AG08396 (cell line): Measurements from ENCODE around the gene RPL11.
"Not testable (repeated sequence)": the region's sequence is repeated elsewhere in the genome, so short reads cannot be mapped to it uniquely, and the experiment has no call there.

ENCODE experiments used
- DNase-seq: peaks from one replicate; pipeline ENCODE4 v3.0.0; 2012; ENCODE audit warnings: low spot score, mixed read lengths

RPL11 gene

GRCh38 chr1:23691499-23692307 lies at the start of gene RPL11:
Gene RPL11 (plus strand): TSS chr1:23691806. CDS start chr1:23691824, 18 bp downstream.
- DNase-seq: peak; percentile 96

- peak; percentile 1 for DNase-seq
Observed at GRCh38 chr1:23643736-23644554, 47.7 kb upstream of the RPL11 start.

GRCh38 chr1:23644555-23644866 lies 47.1 kb upstream of the RPL11 start:
- no peak for DNase-seq

GRCh38 chr1:23645338-23645737 lies 46.3 kb upstream of the RPL11 start:
- DNase-seq: no peak

GRCh38 chr1:23646091-23646490 lies 45.5 kb upstream of the RPL11 start:
- no peak for DNase-seq

- no peak for DNase-seq
Observed at GRCh38 chr1:23646541-23646940, 45.1 kb upstream of the RPL11 start.

GRCh38 chr1:23648576-23648975 lies 43.0 kb upstream of the RPL11 start:
- no peak for DNase-seq

- DNase-seq: not testable (repeated sequence)
Observed at GRCh38 chr1:23649157-23649556, 42.4 kb upstream of the RPL11 start.

- peak; percentile 2 for DNase-seq
Observed at GRCh38 chr1:23650344-23650990, 41.1 kb upstream of the RPL11 start.

GRCh38 chr1:23651069-23651808 lies 40.4 kb upstream of the RPL11 start:
- peak; percentile 36 for DNase-seq

- DNase-seq: peak; percentile 70
Observed at GRCh38 chr1:23657659-23658275, 33.8 kb upstream of the RPL11 start.

- no peak for DNase-seq
Observed at GRCh38 chr1:23660671-23661070, 30.9 kb upstream of the RPL11 start.

- no peak for DNase-seq
Observed at GRCh38 chr1:23661887-23662286, 29.7 kb upstream of the RPL11 start.

GRCh38 chr1:23664837-23665795 lies 26.5 kb upstream of the RPL11 start:
- DNase-seq: peak; percentile 34

GRCh38 chr1:23667411-23667810 lies 24.2 kb upstream of the RPL11 start:
- no peak for DNase-seq

- DNase-seq: no peak
Observed at GRCh38 chr1:23670709-23671108, 20.9 kb upstream of the RPL11 start.

GRCh38 chr1:23673086-23673813 lies 18.4 kb upstream of the RPL11 start:
- DNase-seq: peak; percentile 67

- DNase-seq: no peak
Observed at GRCh38 chr1:23679815-23680214, 11.8 kb upstream of the RPL11 start.

GRCh38 chr1:23682946-23683345 lies 8.7 kb upstream of the RPL11 start:
- no peak for DNase-seq

- DNase-seq: no peak
Observed at GRCh38 chr1:23684415-23684814, 7.2 kb upstream of the RPL11 start.
